ENCODE measurements around the gene ODAD2. TPM values are rescaled to one million over a fixed set of nuclear protein-coding genes. Genes with fewer than 3 reads are reported as not detected.

Gene ODAD2
- total and polyA plus RNA-seq, 8 donors, result 0.29 to 9.3 (median 4.6) TPM

GRCh38 chr10:27950242-27950564, 48.7 kb downstream of the ODAD2 start:
- no peak for TF ChIP-seq CTCF (IDR thresholded peaks at IDR 0.05)
- H3K4me3 ChIP-seq, result no peak overlapping the region
- intact Hi-C loops (cut with DNase I), result no loop called here
- ATAC-seq (no peak), DNase-seq (no peak)
- no peaks in the 10 kb centered on the region for H3K27me3 ChIP-seq
- no peak overlapping the region for H3K27ac ChIP-seq
- H3K36me3 ChIP-seq, result no peaks in the 10 kb centered on the region
- H3K9me3 ChIP-seq, result no peaks in the 10 kb centered on the region
- H3K4me1 ChIP-seq, result no peaks in the 10 kb centered on the region

DNA sequence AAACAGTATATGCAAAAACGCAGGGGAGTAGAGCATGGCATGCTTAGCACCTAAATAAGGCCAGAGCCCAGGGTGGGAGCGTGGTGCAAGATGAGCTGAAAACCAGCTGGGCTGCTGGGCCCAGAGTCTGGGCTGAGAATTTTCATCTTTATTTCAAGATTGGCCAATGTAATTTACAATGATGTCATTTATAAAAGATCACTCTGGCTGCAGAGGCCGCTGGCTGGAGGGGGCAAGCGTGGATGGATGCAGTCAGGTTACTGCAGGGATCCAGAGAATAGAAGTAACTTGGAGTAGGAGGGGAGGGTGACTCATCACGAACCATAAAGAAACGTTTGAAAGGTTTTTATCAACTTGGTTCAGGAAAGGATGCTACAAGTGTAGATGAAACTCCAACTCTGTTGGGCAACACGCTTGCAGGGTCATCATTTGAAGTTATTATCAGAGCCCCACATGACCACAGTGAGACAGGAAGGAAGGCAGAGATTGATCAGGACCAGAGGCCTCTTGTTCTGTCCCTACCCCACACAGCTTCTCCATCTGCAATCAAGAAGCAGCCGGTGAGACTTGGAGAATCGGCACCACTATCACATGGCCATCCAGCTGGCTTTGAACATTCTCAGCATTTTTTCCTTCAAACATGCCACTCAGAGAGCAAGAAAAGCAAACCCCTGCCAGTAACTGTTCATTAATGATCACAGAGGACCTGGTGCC, 49.2 kb downstream of the ODAD2 start:
- Histone ChIP-seq H3K27me3 (no peaks in the 10 kb centered on the region), H3K9me3 (no peaks in the 10 kb centered on the region), H3K4me3 (no peak overlapping the region), H3K36me3 (no peaks in the 10 kb centered on the region), H3K4me1 (no peaks in the 10 kb centered on the region), H3K27ac (no peak overlapping the region)
- no peak for TF ChIP-seq CTCF (IDR thresholded peaks at IDR 0.05)
- intact Hi-C loops (cut with DNase I), result no loop called here
- DNase-seq, result no peak
- no peak for ATAC-seq

- H3K36me3 ChIP-seq, result no peaks in the 10 kb centered on the region
- no peak for TF ChIP-seq CTCF (IDR thresholded peaks at IDR 0.05)
- DNase-seq (no peak), ATAC-seq (no peak)
- no peaks in the 10 kb centered on the region for H3K9me3 ChIP-seq
- intact Hi-C loops (cut with DNase I), result no loop called here
- no peak overlapping the region for H3K4me3 ChIP-seq
- H3K27me3 ChIP-seq, result no peaks in the 10 kb centered on the region
- H3K27ac ChIP-seq, result no peak overlapping the region
- no peaks in the 10 kb centered on the region for H3K4me1 ChIP-seq
These were observed 50.7 kb downstream of the ODAD2 start for GRCh38 chr10:27948186-27948585.

- no peak for TF ChIP-seq CTCF (IDR thresholded peaks at IDR 0.05)
- intact Hi-C loops (cut with DNase I), result no loop called here
- no peaks in the 10 kb centered on the region for H3K4me1 ChIP-seq
- ATAC-seq, result peak; percentile 87
- DNase-seq, result peak in 1 of 4 donors; percentile 1
- H3K4me3 ChIP-seq, result no peak overlapping the region
- H3K27me3 ChIP-seq, result no peaks in the 10 kb centered on the region
- H3K27ac ChIP-seq, result no peak overlapping the region
- no peaks in the 10 kb centered on the region for H3K36me3 ChIP-seq
- H3K9me3 ChIP-seq, result no peaks in the 10 kb centered on the region
These were observed 51.3 kb downstream of the ODAD2 start for GRCh38 chr10:27947540-27947939.

DNA sequence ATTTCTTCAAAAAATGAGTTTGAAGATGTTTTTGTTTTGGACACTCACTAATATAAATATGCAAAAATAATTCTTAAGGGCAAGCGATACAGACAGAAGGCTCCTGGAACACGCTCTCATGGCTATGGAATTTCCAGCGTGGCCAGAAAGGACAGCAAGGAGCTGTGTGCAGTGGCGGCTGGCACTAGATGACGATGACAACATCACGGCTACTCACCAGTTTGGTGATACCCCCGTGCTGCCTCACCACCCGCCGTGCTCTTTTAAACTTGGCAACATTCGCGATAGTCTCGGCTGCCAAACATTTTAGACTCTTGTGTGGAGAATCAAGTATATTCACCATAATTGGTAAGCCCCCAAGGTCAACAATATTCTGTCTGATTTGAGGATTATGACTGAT, 54.9 kb downstream of the ODAD2 start:
- intact Hi-C loops (cut with DNase I), result no loop called here
- no peak for ATAC-seq

More for the DNA sequence above, 54.9 kb downstream of the ODAD2 start:
- H3K27ac ChIP-seq, result no peak overlapping the region
- H3K4me1 ChIP-seq, result no peaks in the 10 kb centered on the region
- DNase-seq, result no peak
- H3K36me3 ChIP-seq, result no peaks in the 10 kb centered on the region
- no peak for TF ChIP-seq CTCF (IDR thresholded peaks at IDR 0.05)
- H3K27me3 ChIP-seq, result no peaks in the 10 kb centered on the region
- H3K4me3 ChIP-seq, result no peak overlapping the region
- no peaks in the 10 kb centered on the region for H3K9me3 ChIP-seq
